WTC11 (cell line): ENCODE measurements around the gene PLXNA2.

Experiments
- ELF4 ChIP-seq: sonication (generic); formaldehyde crosslinking; IDR thresholded peaks from 2 replicates; pipeline ENCODE4 v1.8.1; 2022; ENCODE audit warnings: low read depth, mild to moderate bottlenecking, moderate library complexity, missing genetic modification reagents
- IRF2 ChIP-seq: sonication (generic); formaldehyde crosslinking; IDR thresholded peaks from 2 replicates; pipeline ENCODE4 v1.8.0; 2022; ENCODE audit warnings: low read depth, missing genetic modification reagents, borderline replicate concordance
- JUN ChIP-seq: sonication (generic); formaldehyde crosslinking; IDR thresholded peaks from 2 replicates; pipeline ENCODE4 v1.8.0; 2023; ENCODE audit warnings: mild to moderate bottlenecking, missing genetic modification reagents
- NFE2L1 ChIP-seq: sonication (generic); formaldehyde crosslinking; IDR thresholded peaks from 2 replicates; pipeline ENCODE4 v1.8.1; 2023; ENCODE audit warnings: missing genetic modification reagents
- NFYB ChIP-seq: sonication (generic); formaldehyde crosslinking; conservative IDR thresholded peaks from 2 replicates; pipeline ENCODE4 v1.8.0; 2022; ENCODE audit warnings: low read depth, missing genetic modification reagents
- NR3C1 ChIP-seq: sonication (generic); formaldehyde crosslinking; conservative IDR thresholded peaks from 2 replicates; pipeline ENCODE4 v1.8.1; 2023; ENCODE audit warnings: low read depth, mild to moderate bottlenecking, missing genetic modification reagents
- RELA ChIP-seq: sonication (generic); formaldehyde crosslinking; IDR thresholded peaks from 2 replicates; pipeline ENCODE4 v1.8.1; 2022; ENCODE audit warnings: missing genetic modification reagents, mild to moderate bottlenecking, borderline replicate concordance
- SMAD3 ChIP-seq: sonication (generic); formaldehyde crosslinking; IDR thresholded peaks from 2 replicates; pipeline ENCODE4 v1.8.0; 2022; ENCODE audit warnings: missing genetic modification reagents, mild to moderate bottlenecking, borderline replicate concordance
- TEAD1 ChIP-seq: sonication (generic); formaldehyde crosslinking; IDR thresholded peaks from 2 replicates; pipeline ENCODE4 v1.8.0; 2022; ENCODE audit warnings: mild to moderate bottlenecking, missing genetic modification reagents
- TP53 ChIP-seq: sonication (generic); formaldehyde crosslinking; IDR thresholded peaks from 2 replicates; pipeline ENCODE4 v1.8.1; 2023; ENCODE audit warnings: mild to moderate bottlenecking, missing genetic modification reagents
- ZNF263 ChIP-seq: sonication (generic); formaldehyde crosslinking; IDR thresholded peaks from 2 replicates; pipeline ENCODE4 v1.8.1; 2022; ENCODE audit warnings: low read depth, mild to moderate bottlenecking, moderate library complexity, missing genetic modification reagents
- TF ChIP-seq, protein P1 (sequence below): fragments of 200-600 bp; IDR thresholded peaks from 2 replicates; pipeline ENCODE4 v1.8.0; 2022; ENCODE audit warnings: antibody characterized with exemption
- TF ChIP-seq, protein P2 (sequence below): sonication (generic); formaldehyde crosslinking; IDR thresholded peaks from 2 replicates; pipeline ENCODE4 v1.8.1; 2022; ENCODE audit warnings: low read depth, mild to moderate bottlenecking, moderate library complexity, missing genetic modification reagents, borderline replicate concordance
- TF ChIP-seq, protein P3 (sequence below): sonication (generic); formaldehyde crosslinking; IDR thresholded peaks from 2 replicates; pipeline ENCODE4 v1.8.1; 2023; ENCODE audit warnings: mild to moderate bottlenecking, missing genetic modification reagents, moderate library complexity

DNA sequence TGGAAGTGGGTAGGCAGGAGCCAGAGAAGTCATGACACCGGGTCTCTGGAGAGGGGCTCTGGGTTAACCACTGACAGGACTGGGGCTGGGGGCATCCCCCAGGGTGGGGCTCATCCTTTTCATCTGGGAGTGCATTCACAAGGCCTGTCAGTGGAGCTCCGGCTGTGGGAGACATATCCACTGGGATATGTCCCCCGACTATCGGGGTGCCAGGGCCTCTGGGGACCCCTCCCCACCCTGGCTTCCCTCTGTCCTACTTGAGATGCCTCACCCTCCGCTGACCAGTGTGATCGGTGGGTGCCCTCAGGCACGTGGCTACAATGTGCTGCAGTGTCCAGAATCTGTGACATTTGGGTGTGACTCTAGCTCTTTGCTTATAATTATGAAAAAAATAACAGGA is 240.9 kb downstream of the PLXNA2 start:
- TF ChIP-seq, protein P1, sequence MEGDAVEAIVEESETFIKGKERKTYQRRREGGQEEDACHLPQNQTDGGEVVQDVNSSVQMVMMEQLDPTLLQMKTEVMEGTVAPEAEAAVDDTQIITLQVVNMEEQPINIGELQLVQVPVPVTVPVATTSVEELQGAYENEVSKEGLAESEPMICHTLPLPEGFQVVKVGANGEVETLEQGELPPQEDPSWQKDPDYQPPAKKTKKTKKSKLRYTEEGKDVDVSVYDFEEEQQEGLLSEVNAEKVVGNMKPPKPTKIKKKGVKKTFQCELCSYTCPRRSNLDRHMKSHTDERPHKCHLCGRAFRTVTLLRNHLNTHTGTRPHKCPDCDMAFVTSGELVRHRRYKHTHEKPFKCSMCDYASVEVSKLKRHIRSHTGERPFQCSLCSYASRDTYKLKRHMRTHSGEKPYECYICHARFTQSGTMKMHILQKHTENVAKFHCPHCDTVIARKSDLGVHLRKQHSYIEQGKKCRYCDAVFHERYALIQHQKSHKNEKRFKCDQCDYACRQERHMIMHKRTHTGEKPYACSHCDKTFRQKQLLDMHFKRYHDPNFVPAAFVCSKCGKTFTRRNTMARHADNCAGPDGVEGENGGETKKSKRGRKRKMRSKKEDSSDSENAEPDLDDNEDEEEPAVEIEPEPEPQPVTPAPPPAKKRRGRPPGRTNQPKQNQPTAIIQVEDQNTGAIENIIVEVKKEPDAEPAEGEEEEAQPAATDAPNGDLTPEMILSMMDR = no peak
- TF ChIP-seq, protein P2, sequence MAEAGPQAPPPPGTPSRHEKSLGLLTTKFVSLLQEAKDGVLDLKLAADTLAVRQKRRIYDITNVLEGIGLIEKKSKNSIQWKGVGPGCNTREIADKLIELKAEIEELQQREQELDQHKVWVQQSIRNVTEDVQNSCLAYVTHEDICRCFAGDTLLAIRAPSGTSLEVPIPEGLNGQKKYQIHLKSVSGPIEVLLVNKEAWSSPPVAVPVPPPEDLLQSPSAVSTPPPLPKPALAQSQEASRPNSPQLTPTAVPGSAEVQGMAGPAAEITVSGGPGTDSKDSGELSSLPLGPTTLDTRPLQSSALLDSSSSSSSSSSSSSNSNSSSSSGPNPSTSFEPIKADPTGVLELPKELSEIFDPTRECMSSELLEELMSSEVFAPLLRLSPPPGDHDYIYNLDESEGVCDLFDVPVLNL = no peak
- TF ChIP-seq NFE2L1 (CRISPR knock-in tag) (no peak), RELA (CRISPR knock-in tag) (no peak), ELF4 (CRISPR knock-in tag) (no peak), NR3C1 (CRISPR knock-in tag) (no peak), TEAD1 (CRISPR knock-in tag) (no peak), ZNF263 (CRISPR knock-in tag) (no peak), IRF2 (CRISPR knock-in tag) (no peak), JUN (CRISPR knock-in tag) (no peak), NFYB (no peak), TP53 (CRISPR knock-in tag) (no peak), SMAD3 (CRISPR knock-in tag) (no peak)
- TF ChIP-seq, protein P3, sequence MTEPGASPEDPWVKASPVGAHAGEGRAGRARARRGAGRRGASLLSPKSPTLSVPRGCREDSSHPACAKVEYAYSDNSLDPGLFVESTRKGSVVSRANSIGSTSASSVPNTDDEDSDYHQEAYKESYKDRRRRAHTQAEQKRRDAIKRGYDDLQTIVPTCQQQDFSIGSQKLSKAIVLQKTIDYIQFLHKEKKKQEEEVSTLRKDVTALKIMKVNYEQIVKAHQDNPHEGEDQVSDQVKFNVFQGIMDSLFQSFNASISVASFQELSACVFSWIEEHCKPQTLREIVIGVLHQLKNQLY = no peak
